Peyer's patch (tissue), 4 donors: ENCODE results near the gene ADGRE3. TPM values are rescaled to one million over a fixed set of nuclear protein-coding genes. Genes with fewer than 3 reads are reported as not detected.
A peak's percentile ranks its signal among the peaks of the same experiment; 100 is the strongest.
"Not testable (repeated sequence)": the region's sequence is repeated elsewhere in the genome, so short reads cannot be mapped to it uniquely, and the experiment has no call there.

Experiments
- DNase-seq, 3 donors: peaks; one replicate each; pipeline ENCODE4 v3.0.0-alpha.2; 2017 to 2019
- H3K27ac ChIP-seq, 4 donors: fragments of 200-600 bp; sonication (generic); one replicate each; pipeline ENCODE4 v1.5.1; 2016 to 2019
- H3K27me3 ChIP-seq, 2 donors: fragments of 200-600 bp; sonication (generic); one replicate each; pipeline ENCODE4 v1.5.1; 2019
- H3K36me3 ChIP-seq, 3 donors: fragments of 200-600 bp; sonication (generic); one replicate each; pipeline ENCODE4 v1.5.1; 2016 to 2019
- H3K4me1 ChIP-seq, 4 donors: fragments of 200-600 bp; sonication (generic); one replicate each; pipeline ENCODE4 v1.5.1; 2016 to 2019
- H3K4me3 ChIP-seq, 4 donors: fragments of 200-600 bp; sonication (generic); 1 replicate in 3 of 4; 2 replicates in 1 of 4; pipeline ENCODE4 v1.5.1; 2016 to 2019; ENCODE audit warnings: mild to moderate bottlenecking in 1 of 4
- H3K9me3 ChIP-seq, 4 donors: fragments of 200-600 bp; sonication (generic); one replicate each; pipeline ENCODE4 v1.5.1; 2016 to 2019; ENCODE audit warnings: mild to moderate bottlenecking in 1 of 4
- POLR2A ChIP-seq, 2 donors: fragments of 450-650 bp; IDR thresholded peaks; one replicate each; pipeline ENCODE4 v1.5.1; 2017; ENCODE audit warnings: antibody characterized with exemption in 2 of 2, mild to moderate bottlenecking in 2 of 2, moderate library complexity in 2 of 2
- total RNA-seq, 4 donors: library from RNA; depleted of rRNA; stranded (reverse); fragments of >200 nt; gene quantifications; one replicate each; pipeline ENCODE4 v1.1.0, GENCODE V29; 2016
- TF ChIP-seq, protein P1 (sequence below), 6 experiments: fragments of 450-650 bp in 4 of 6; fragments of 200-600 bp in 2 of 6; sonication (generic) in 1 of 6; IDR thresholded peaks; one replicate each; pipeline ENCODE4 v1.5.1; 2017 to 2019; ENCODE audit warnings: antibody characterized with exemption in 6 of 6, mild to moderate bottlenecking in 3 of 6, moderate library complexity in 1 of 6

The ADGRE3 gene
- total RNA-seq, 4 donors from 2014 or later = not detected

DNA sequence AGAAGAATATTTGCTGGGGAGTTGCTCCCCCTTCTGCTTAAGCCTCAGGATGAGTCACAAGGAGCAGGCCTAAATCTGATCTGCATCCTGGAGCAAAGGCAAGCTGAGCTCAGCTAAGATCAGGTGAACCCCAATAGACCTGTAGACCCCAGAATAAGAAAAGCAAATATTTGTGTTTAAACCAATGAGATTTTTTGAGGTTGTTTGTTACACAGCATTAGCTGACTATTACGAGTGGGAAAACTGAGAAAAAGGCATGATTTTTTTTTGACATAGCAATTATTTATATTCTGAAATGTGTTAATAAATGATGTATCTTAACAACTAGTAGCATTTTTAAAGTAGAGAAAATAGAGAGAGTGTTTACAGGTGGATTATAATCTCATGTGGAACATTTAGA is 45.1 kb downstream of the ADGRE3 start:
- Histone ChIP-seq H3K4me1 (no peaks in the 10 kb centered on the region), H3K27ac (no peak overlapping the region), H3K9me3 (no peaks in the 10 kb centered on the region), H3K4me3 (no peak overlapping the region), H3K27me3 (no peaks in the 10 kb centered on the region), H3K36me3 (no peaks in the 10 kb centered on the region)
- TF ChIP-seq, protein P1, sequence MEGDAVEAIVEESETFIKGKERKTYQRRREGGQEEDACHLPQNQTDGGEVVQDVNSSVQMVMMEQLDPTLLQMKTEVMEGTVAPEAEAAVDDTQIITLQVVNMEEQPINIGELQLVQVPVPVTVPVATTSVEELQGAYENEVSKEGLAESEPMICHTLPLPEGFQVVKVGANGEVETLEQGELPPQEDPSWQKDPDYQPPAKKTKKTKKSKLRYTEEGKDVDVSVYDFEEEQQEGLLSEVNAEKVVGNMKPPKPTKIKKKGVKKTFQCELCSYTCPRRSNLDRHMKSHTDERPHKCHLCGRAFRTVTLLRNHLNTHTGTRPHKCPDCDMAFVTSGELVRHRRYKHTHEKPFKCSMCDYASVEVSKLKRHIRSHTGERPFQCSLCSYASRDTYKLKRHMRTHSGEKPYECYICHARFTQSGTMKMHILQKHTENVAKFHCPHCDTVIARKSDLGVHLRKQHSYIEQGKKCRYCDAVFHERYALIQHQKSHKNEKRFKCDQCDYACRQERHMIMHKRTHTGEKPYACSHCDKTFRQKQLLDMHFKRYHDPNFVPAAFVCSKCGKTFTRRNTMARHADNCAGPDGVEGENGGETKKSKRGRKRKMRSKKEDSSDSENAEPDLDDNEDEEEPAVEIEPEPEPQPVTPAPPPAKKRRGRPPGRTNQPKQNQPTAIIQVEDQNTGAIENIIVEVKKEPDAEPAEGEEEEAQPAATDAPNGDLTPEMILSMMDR (IDR thresholded peaks at IDR 0.05) = no peak
- TF ChIP-seq POLR2A (IDR thresholded peaks at IDR 0.05) = no peak
- DNase-seq = no peak

- not testable (repeated sequence) for DNase-seq, H3K36me3 ChIP-seq, H3K27ac ChIP-seq, H3K4me1 ChIP-seq, H3K4me3 ChIP-seq, H3K27me3 ChIP-seq, H3K9me3 ChIP-seq
These were observed 50.2 kb downstream of the ADGRE3 start for GRCh38 chr19:14624491-14624890.

- peaks cover 0 to 9% (median 0%) of the 10 kb centered on the region in 4 donors for H3K9me3 ChIP-seq
- no peak for TF ChIP-seq POLR2A (IDR thresholded peaks at IDR 0.05)
- H3K4me3 ChIP-seq = no peak overlapping the region
- H3K27ac ChIP-seq = no peak overlapping the region
- H3K27me3 ChIP-seq = no peaks in the 10 kb centered on the region
- DNase-seq = no peak
- H3K4me1 ChIP-seq = no peaks in the 10 kb centered on the region
- H3K36me3 ChIP-seq = no peaks in the 10 kb centered on the region
These were observed 55.2 kb downstream of the ADGRE3 start for GRCh38 chr19:14619404-14619803.

- TF ChIP-seq, protein P1 (IDR thresholded peaks at IDR 0.05) = no peak
- no peak for TF ChIP-seq POLR2A (IDR thresholded peaks at IDR 0.05)
These were observed 58.2 kb downstream of the ADGRE3 start for GRCh38 chr19:14616407-14616806.

GRCh38 chr19:14615623-14616022 is 59.0 kb downstream of the ADGRE3 start:
- TF ChIP-seq, protein P1 (IDR thresholded peaks at IDR 0.05) = no peak
- no peak for TF ChIP-seq POLR2A (IDR thresholded peaks at IDR 0.05)
- no peak overlapping the region for H3K27ac ChIP-seq
- peaks cover 0 to 9% (median 0%) of the 10 kb centered on the region in 4 donors for H3K9me3 ChIP-seq
- H3K4me3 ChIP-seq = no peak overlapping the region
- H3K27me3 ChIP-seq = no peaks in the 10 kb centered on the region
- peaks cover 0 to 8% (median 4%) of the 10 kb centered on the region in 4 donors for H3K4me1 ChIP-seq
- H3K36me3 ChIP-seq = no peaks in the 10 kb centered on the region
- no peak for DNase-seq

More at GRCh38 chr19:14616407-14616806, 58.2 kb downstream of the ADGRE3 start:
- no peaks in the 10 kb centered on the region for H3K36me3 ChIP-seq
- H3K4me1 ChIP-seq = peaks cover 0 to 8% (median 4%) of the 10 kb centered on the region in 4 donors
- DNase-seq = no peak
- H3K9me3 ChIP-seq = peaks cover 0 to 9% (median 0%) of the 10 kb centered on the region in 4 donors
- H3K4me3 ChIP-seq = no peak overlapping the region
- no peaks in the 10 kb centered on the region for H3K27me3 ChIP-seq
- no peak overlapping the region for H3K27ac ChIP-seq

GRCh38 chr19:14614099-14614412 is 60.6 kb downstream of the ADGRE3 start:
- Histone ChIP-seq H3K36me3 (no peaks in the 10 kb centered on the region), H3K4me3 (no peak overlapping the region), H3K27ac (peak overlapping the region in 1 of 4 donors; percentile 72), H3K9me3 (no peaks in the 10 kb centered on the region), H3K27me3 (no peaks in the 10 kb centered on the region), H3K4me1 (peaks cover 0 to 8% (median 4%) of the 10 kb centered on the region in 4 donors)
- no peak for TF ChIP-seq POLR2A (IDR thresholded peaks at IDR 0.05)
- TF ChIP-seq, protein P1 (IDR thresholded peaks at IDR 0.05) = no peak
- peak in 2 of 3 donors; percentile 57 to 80 for DNase-seq

DNA sequence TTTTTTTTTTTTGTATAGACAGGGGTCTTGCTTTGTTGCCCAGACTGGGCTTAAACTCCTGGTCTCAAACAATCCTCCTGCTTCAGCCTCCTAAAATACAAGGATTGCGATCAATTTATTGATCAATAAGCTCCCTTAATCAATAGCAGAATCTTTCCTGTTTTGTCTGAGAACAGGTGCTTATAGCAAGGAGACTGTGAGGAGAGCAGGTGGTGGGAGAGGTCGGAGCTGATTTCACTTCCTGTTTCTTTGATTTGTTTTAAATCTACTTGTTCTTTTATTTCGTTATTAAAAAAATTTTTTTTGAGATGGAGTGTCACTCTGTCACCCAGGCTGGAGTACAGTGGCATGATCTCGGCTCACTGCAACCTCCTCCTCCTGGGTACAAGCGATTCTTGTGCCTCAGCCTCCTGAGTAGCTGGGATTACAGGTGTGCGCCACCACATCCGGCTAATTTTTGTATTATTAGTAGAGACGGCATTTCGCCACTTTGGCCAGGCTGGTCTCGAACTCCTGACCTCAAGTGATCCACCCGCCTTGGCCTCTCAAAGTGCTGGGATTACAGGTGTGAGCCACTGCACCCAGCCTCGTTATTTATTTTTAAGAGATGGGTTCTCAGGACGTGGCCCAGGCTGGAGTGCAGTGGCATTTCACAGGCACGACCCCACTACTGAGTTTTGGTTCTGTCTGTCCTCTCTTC is 61.1 kb downstream of the ADGRE3 start:
- peak overlapping the region in 1 of 4 donors; percentile 72 for H3K27ac ChIP-seq
- DNase-seq = peak in 1 of 3 donors; percentile 42
- not testable (repeated sequence) for H3K27me3 ChIP-seq, H3K4me3 ChIP-seq, H3K4me1 ChIP-seq, H3K9me3 ChIP-seq, H3K36me3 ChIP-seq
